GM21367 (cell line): ENCODE results near the gene SALL2.
A peak's percentile ranks its signal among the peaks of the same experiment; 100 is the strongest.

Source experiments
- ATAC-seq: cut with Tn5 transposase; IDR thresholded peaks from one replicate; pipeline ENCODE4 v1.9.1; 2021; ENCODE audit not compliant: unreplicated experiment

SALL2 gene

DNA sequence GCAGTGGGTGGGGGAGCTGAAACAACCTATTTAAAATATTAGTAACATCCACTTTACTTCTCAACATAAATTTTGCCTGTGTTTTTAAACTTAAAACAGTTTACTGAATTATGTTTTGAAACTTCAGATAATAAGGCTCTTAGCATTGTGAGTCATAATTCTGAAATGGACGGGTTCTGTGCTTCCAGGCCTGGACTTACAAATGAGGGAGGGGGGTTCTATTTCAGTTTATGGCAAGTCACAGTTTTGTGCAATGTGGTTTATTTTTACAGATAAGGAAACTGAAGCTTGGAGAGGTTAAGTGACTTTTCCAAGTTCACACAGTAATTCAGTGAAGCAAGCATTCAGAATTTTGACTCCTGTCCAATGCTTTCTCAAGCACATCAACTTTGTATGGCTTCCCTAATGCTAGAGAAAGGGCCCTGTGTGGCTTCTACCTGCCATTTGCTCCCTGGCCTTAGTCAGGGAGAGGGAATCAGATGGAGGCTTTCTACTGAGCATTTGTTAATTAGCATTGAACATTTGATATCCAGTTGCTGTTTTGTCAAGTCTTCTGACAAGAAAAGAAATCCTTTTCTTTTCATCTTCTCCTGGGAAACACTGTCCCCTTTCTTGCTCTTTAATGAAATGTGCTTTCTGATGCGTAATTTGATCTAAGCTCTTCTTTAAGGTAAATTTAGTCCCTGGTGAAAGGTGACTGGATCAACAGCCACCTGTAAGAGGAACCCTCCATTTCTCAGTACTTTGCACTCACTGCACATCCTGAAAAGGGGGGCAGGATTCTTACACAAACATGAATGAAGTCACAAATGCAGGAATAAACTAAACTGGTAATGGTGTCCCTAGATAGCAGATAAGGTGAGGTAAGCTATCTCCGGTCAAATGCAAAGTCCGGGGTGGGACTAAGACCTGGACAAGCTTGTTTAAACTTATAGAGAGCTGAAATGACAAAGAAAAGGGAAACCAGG lies 2.5 kb upstream of the SALL2 start:
- no peak for ATAC-seq

GRCh38 chr14:21527318-21527679 lies 1.2 kb upstream of the SALL2 start:
- ATAC-seq: no peak

- ATAC-seq: no peak
These were observed 649 bp upstream of the SALL2 start for GRCh38 chr14:21526672-21527317.

DNA sequence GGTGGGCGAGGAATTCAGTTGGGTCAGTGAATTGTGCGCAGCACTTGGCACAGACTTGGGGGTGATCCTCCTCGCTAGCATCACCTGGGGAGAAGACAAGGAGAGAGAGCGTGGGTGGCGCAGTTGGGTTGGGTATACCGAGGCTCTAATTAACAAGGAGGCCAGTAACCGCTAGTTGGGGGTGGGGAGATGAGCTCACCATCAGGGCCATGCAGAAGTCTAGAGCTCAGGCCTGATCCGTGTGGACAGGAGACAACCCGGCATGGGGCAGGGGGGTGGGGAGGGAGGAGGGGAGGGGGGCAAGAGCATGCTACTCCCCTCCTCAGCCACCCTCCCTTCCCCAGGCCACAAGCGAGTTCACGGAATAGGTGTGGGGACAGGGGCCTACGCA lies 580 bp downstream of the SALL2 start:
- ATAC-seq: no peak

GRCh38 chr14:21524575-21525490 lies 1.3 kb downstream of the SALL2 start:
- ATAC-seq: no peak

- no peak for ATAC-seq
These were observed 2.9 kb downstream of the SALL2 start for GRCh38 chr14:21523203-21523602.

DNA sequence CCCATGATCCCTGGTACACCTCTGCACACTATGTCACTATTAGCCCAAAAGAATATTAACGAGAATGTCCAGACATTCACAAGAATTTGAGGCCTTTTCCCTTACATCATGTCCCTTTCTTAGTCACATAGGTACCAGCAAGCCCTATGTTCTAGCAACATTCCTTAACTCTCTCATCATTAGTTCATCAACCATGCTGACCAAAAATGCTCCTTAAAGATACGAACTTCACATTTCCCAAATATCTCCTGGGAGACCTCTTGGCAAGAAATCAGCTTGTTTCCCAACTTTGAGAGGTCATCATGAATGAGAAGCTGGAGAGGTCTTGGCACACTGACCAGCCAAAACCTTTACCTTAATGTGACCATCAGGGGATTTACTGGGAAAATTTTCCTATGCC lies 4.6 kb downstream of the SALL2 start:
- no peak for ATAC-seq

- ATAC-seq: no peak
These were observed 5.4 kb downstream of the SALL2 start for GRCh38 chr14:21520767-21521166.

DNA sequence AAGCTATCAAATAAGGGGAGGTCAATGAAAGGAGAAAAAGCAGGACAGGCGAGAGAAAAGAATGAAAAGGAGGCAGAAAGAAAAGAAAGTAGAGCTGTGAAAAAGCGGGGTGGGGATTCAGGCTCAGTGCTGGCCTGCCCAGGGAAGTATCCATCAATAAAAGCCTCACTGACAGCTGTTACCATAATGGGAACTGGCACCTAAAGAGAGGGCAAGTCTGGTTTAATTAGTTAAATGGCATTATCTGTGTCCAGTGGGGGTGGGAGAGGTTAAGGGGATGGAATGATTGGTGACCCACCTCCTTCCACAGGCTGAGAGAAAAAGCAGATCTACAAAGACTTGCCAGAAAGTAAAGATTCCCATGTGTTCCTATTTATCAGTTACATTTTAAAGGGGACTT lies 7.4 kb downstream of the SALL2 start:
- ATAC-seq: no peak

- ATAC-seq: no peak
These were observed 11.8 kb downstream of the SALL2 start for GRCh38 chr14:21514341-21514740.

DNA sequence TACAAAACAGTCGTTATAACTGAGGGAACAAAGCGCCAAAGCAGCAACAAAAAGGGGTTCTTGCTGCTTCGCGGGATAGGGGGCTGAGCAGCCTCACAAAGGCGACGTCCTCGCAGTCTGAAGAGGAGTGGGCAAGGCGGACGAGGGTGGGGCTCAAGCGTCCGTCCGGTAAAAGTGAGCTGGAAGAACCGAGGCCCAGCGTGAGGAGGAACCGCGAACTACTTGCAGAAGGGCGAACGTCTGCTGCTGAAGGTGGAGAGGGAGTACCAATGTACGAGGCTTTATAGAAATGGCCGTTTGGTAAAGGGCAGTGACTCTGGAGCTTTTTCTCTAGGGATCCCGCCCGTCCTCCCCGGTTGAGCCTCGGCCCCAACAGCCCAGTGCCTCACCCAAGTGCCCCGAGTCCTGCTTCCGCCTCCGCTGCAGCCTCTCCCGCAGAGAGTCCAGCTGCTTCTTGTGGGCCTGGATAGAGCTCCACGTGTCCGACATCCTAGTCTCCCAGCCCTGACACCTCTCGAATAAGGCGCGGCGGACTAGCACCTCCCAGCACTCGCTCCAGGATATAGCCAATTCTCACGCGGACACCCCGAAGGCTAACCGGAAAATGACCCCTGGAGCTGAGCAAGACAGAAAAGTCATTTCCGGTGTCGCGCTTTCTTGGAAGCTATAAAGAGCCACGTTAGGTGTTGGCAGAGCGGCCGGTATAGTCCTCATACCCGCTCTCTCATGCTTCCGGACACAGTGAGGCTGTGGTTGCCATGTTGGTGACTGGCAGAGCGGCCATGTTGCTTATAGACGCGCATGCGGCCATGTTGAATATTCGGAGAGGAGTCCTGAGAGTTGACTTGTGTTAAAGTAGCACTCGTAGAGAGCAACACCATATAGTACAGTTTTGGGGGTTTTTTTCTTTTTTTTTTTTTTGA lies 15.2 kb downstream of the SALL2 start, which contains the start of gene METTL3:
METTL3 (minus strand) TSS at position 606 of the 923 bp plus-strand sequence; CDS start at position 489, 117 bp downstream.
- ATAC-seq: peak; percentile 96

DNA sequence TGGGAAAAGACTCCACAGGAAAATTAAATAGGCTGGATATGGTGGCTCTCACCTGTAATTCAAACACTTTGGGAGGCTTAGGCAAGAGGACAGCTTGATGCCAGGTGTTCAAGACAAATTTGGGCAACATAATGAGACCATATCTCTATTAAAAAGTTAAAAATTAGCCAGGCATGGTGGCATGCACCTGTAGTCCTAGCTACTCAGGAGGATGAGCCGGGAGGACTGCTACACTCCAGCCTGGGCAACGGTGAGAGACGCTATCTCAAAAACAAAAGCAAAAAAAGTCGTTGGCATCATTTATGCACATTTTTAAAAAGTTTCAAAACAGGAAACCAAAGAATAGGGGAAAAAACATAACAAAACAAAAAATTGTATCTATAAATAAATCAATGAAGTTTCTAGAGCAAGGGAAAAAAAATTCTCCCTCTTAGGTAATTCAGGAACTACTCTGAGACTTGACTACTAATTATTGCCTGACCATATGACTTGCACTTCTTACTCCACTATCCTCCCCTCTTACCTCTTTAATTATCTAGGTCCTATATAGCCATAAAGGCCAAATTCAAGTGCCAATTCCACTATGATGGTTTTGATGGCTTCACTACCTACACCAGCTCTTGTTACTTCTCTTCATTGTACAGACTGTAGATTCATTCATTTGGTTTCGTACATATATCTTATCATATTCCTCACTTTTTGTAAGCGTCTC lies 16.6 kb downstream of the SALL2 start:
- no peak for ATAC-seq

- no peak for ATAC-seq
These were observed 19.6 kb downstream of the SALL2 start for GRCh38 chr14:21506557-21506956.

DNA sequence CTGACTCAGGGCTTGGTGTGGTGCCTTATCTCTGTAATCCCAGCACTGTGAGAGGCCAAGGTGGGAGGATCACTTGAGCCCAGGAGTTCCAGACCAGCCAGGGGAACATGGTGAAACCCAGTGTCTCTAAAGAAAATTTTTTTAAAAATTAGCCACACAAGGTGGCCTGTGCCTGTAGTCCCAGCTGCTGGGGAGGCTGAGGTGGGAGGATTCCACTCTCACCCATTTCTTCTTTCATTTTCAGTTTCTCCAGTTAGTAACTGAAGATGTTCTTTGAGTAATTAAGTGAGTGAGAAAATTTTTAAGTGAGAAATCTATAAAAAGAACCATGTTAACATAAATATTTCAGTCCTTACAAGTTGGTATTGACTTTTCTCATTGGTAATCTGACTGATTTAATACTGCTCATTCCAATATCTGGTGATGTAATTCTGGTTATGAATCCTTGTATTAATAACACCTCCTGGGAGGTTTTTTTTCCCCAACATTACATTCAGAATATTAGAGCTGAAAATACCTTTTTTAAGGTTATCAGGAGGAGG lies 21.1 kb downstream of the SALL2 start:
- ATAC-seq: peak; percentile 80

DNA sequence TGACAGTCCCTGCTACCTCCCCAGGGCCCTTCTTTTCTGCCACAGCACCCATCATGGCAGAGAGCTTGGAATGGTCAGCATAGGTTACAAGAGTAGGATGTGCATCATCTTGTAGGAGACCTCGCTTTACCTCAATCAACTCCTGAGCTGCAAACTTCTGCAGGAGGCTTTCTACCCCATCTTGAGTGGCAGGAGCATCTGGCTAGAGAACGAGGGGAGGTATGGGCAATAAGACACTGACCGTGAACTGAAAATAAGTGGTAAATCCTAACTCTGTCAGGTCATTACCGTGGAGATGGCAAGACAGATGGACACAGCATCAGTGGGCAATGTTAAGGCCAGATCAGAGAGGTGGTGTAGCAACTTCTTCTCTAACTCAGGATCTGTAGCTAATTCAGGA lies 22.8 kb downstream of the SALL2 start:
- ATAC-seq: no peak

DNA sequence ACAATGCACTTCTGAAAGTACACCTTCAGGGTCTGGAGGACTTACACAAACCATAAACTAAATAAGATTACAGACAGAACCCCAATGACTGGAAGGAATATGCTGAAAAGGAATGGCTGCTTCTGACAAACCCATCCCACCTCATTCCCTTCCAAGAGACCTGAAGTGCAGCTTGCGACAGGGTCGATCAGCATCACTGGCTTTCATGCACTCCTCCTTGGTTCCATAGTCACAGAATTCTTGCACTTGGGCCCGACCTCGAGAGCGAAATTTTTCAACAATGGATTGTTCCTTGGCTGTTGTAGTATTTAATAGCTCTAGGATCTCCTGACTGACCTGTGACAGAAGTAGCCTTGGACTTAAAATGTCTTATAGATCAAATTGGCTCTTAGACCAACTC lies 24.6 kb downstream of the SALL2 start:
- ATAC-seq: no peak

GRCh38 chr14:21498540-21499526 lies 27.3 kb downstream of the SALL2 start:
- ATAC-seq: peak; percentile 45

DNA sequence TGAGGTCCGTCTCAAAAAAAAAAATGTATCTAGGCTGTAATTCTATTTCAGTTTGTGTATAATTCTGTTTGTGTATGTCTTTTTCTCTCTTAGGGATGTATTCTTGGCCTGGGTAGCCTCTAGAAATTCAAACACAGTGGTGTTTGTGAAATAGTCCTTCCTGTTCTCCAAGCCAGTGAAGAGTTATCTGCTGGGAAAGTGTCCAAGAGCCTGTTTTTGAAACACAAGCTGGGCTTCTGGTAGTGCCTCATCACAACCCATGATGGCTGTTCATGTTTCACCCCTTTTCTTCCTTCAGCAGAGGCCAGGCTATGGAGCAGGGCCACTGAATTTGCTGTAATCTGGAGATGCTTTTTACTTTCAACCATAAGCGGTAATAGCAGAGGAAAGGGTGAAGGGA lies 29.7 kb downstream of the SALL2 start:
- ATAC-seq: no peak
